Uterus (tissue), 4 donors: ENCODE results near the gene GRID2. TPM values are rescaled to one million over a fixed set of nuclear protein-coding genes. Genes with fewer than 3 reads are reported as not detected.

Experiments used
- DNase-seq, 2 donors: peaks; one replicate each; pipeline ENCODE4 v3.0.0-alpha.2; 2019 to 2020
- H3K27ac ChIP-seq, 2 donors: fragments of 200-600 bp; sonication (generic); 1 replicate in 1 of 2; 2 replicates in 1 of 2; pipeline ENCODE4 v1.5.1; 2016 to 2018
- H3K27me3 ChIP-seq, 2 donors: fragments of 200-600 bp; sonication (generic); one replicate each; pipeline ENCODE4 v1.5.1; 2018 to 2019; ENCODE audit warnings: control low read depth in 1 of 2
- H3K36me3 ChIP-seq, 2 donors: fragments of 200-600 bp; sonication (generic); one replicate each; pipeline ENCODE4 v1.5.1; 2019; ENCODE audit warnings: control low read depth in 1 of 2
- H3K4me1 ChIP-seq, 2 donors: fragments of 200-600 bp; sonication (generic); one replicate each; pipeline ENCODE4 v1.5.1; 2018 to 2019; ENCODE audit warnings: control low read depth in 1 of 2
- H3K4me3 ChIP-seq, 2 donors: fragments of 200-600 bp; sonication (generic); 1 replicate in 1 of 2; 2 replicates in 1 of 2; pipeline ENCODE4 v1.5.1; 2018 to 2019; ENCODE audit warnings: mild to moderate bottlenecking in 1 of 2
- H3K9me3 ChIP-seq, 2 donors: fragments of 200-600 bp; sonication (generic); one replicate each; pipeline ENCODE4 v1.5.1; 2019; ENCODE audit warnings: control low read depth in 1 of 2
- POLR2A ChIP-seq, 2 donors: fragments of 450-650 bp; IDR thresholded peaks; one replicate each; pipeline ENCODE4 v1.6.1; 2016; ENCODE audit warnings: antibody characterized with exemption in 2 of 2, mild to moderate bottlenecking in 1 of 2, moderate library complexity in 1 of 2
- intact Hi-C: fragments of 100-400 bp; cut with DNase I; formaldehyde crosslinking; loops from one replicate; pipeline ENCODE4 v1.15.1; 2023; ENCODE audit warnings: low total_unique reads
- total RNA-seq, 4 donors: library from RNA; depleted of rRNA in 3 of 4; stranded (reverse); fragments of >200 nt in 3 of 4; gene quantifications; one replicate each; pipeline versions ENCODE4 v1.1.0 to v1.2.4, GENCODE V29; 2014 to 2023
- TF ChIP-seq, protein P1 (sequence below), 4 experiments: fragments of 200-600 bp in 2 of 4; fragments of 450-650 bp in 2 of 4; sonication (generic) in 2 of 4; IDR thresholded peaks; one replicate each; pipeline ENCODE4 v1.5.1; 2016 to 2019; ENCODE audit warnings: antibody characterized with exemption in 4 of 4, mild to moderate bottlenecking in 2 of 4, moderate library complexity in 1 of 4
- donor health status: DM: yes; HTN: yes; CAD: no.

The GRID2 gene
- total RNA-seq, 4 donors from 2014 or later: 0.27 to 33.3 (median 0.59) TPM; not detected in 1

DNA sequence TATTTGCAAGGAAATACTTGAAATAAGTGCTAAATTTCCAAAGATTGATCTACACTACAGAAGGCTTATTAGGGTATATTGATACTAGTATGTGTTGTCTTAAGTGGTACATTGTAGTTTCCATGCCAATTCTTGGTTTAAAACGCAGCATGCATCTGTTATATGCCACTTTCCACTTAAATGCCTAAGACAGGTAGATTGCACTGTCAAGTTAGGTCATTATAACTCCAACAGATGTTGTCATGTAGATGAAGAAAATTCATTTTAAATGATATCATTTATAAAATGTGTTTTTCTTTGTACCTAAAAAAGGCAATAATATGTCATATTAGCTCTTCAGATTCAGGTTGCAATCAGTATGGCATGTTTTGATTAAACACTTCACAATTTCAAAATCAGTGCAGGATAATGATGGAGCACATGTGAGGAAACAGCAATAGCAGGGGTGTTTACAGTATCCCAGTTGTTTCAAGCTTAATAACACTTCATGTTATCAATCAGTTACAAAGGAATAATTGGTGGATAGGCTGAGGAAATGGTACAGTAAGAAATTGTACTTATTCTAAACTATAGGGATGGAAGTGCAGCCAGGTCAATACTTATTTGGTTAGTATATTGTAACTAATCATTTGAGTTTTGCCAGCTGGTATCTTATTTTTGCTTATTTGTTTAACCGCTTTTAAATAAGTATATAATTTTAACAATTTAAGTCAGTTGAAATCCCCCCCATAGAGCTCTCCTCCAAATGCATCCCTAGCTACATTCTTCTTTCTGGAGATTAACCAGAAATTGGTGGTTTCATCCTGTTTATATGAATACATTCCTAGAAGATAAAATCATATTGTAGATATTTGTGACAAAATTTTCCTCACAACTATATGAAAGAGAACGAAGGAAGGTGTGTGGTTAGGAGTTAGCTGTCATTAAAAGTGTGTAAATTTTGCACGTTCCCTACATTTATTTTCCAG is 1070.4 kb downstream of the GRID2 start:
- no peaks in the 10 kb centered on the region for H3K36me3 ChIP-seq
- intact Hi-C loops: no loop called here
- DNase-seq: no peak
- no peak for TF ChIP-seq POLR2A (IDR thresholded peaks at IDR 0.05)
- TF ChIP-seq, protein P1, sequence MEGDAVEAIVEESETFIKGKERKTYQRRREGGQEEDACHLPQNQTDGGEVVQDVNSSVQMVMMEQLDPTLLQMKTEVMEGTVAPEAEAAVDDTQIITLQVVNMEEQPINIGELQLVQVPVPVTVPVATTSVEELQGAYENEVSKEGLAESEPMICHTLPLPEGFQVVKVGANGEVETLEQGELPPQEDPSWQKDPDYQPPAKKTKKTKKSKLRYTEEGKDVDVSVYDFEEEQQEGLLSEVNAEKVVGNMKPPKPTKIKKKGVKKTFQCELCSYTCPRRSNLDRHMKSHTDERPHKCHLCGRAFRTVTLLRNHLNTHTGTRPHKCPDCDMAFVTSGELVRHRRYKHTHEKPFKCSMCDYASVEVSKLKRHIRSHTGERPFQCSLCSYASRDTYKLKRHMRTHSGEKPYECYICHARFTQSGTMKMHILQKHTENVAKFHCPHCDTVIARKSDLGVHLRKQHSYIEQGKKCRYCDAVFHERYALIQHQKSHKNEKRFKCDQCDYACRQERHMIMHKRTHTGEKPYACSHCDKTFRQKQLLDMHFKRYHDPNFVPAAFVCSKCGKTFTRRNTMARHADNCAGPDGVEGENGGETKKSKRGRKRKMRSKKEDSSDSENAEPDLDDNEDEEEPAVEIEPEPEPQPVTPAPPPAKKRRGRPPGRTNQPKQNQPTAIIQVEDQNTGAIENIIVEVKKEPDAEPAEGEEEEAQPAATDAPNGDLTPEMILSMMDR (IDR thresholded peaks at IDR 0.05): no peak
- H3K27me3 ChIP-seq: no peaks in the 10 kb centered on the region
- H3K9me3 ChIP-seq: no peaks in the 10 kb centered on the region
- H3K4me3 ChIP-seq: no peak overlapping the region
- no peak overlapping the region for H3K27ac ChIP-seq
- no peaks in the 10 kb centered on the region for H3K4me1 ChIP-seq

DNA sequence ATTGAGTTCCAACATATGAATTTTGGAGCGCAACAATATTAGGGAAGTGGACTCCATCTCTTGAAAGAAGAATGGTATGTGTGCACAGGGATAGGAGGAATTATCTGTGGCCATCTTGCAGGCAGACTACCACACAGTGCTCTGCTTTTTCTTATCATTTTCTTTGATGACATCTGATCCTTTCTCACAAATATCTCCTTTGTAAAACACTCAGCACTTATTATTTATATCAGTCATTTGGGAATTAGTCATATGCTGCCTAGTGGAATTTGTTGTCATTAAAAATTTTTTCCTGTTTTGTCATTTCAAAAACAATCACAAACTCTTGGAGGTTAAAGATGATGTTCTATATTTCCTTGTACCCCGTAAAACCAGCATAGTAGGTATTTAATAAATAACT is 1080.5 kb downstream of the GRID2 start:
- H3K36me3 ChIP-seq: no peaks in the 10 kb centered on the region
- no peak for TF ChIP-seq POLR2A (IDR thresholded peaks at IDR 0.05)
- TF ChIP-seq, protein P1 (IDR thresholded peaks at IDR 0.05): no peak
- no peaks in the 10 kb centered on the region for H3K4me1 ChIP-seq
- no peaks in the 10 kb centered on the region for H3K27me3 ChIP-seq
- intact Hi-C loops: no loop called here
- H3K4me3 ChIP-seq: no peak overlapping the region
- H3K9me3 ChIP-seq: no peaks in the 10 kb centered on the region
- no peak for DNase-seq
- H3K27ac ChIP-seq: no peak overlapping the region

DNA sequence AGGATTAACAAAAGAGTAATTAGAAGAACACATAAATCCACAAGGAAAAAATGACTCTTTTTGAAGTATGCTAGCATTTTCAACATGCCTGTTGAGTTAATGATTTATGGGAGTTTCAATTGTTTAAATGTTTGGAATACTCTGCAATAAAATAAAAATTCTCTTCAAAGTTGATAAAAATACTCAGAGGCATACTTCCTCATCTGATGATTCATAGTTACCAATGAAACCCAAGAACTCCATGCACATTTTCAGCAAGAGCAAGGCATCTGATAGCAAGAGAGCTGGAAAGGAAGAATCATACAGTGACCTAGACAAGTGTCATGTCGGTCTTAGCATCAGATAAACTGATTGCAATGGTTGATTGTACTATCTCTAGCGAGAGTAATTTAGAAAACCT is 1081.1 kb downstream of the GRID2 start:
- no peaks in the 10 kb centered on the region for H3K36me3 ChIP-seq
- no peaks in the 10 kb centered on the region for H3K4me1 ChIP-seq
- intact Hi-C loops: no loop called here
- H3K27me3 ChIP-seq: no peaks in the 10 kb centered on the region
- no peaks in the 10 kb centered on the region for H3K9me3 ChIP-seq
- TF ChIP-seq POLR2A (IDR thresholded peaks at IDR 0.05): no peak
- TF ChIP-seq, protein P1 (IDR thresholded peaks at IDR 0.05): no peak
- no peak overlapping the region for H3K4me3 ChIP-seq
- no peak overlapping the region for H3K27ac ChIP-seq
- no peak for DNase-seq

DNA sequence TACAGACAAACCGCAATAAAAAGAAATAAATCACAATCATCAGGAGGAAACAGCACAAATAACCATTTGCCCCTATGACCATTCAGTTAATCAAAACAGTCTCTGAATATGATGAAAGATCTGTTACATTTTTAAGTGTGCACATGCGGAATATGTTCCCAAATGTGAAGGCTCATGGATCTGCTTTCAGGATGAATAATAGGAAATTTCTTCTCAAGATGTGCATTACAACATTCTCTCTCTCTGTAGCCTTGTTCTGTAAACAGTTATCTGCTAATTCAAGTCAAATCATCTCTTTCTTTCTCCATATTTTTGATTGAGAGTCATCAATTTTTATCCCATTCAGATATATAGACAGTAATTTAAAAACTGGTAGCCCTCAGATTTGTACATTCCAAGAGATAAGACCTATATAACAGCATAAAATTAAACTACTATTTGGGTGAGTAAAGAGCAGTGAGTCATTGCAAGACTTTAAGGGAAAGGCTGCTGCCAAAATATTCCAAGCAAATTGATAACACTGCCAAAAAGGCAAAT is 1090.8 kb downstream of the GRID2 start:
- Histone ChIP-seq H3K27ac (no peak overlapping the region), H3K9me3 (no peaks in the 10 kb centered on the region), H3K36me3 (no peaks in the 10 kb centered on the region), H3K27me3 (no peaks in the 10 kb centered on the region), H3K4me3 (no peak overlapping the region), H3K4me1 (no peaks in the 10 kb centered on the region)
- DNase-seq: no peak
- intact Hi-C loops: no loop called here
- no peak for TF ChIP-seq POLR2A (IDR thresholded peaks at IDR 0.05)
- TF ChIP-seq, protein P1 (IDR thresholded peaks at IDR 0.05): no peak

DNA sequence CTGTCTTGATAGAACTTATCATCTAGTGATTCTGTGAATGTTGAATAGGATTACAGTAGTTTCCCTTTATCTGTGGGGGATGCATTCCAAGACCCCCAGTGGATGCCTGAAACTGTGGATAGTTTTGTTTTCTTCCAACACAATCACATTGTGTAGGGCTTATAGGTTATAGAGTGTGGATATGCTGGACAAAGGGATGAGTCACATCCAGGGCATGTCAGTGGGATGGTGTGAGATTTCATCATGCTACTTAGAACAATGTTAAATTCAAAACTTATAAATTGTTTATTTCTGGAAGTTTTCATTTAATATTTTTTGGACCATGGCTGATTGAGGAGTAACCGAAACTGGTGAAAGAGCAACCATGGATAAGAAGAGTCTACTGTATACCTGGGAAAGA is 1092.5 kb downstream of the GRID2 start:
- intact Hi-C loops: no loop called here
- TF ChIP-seq, protein P1 (IDR thresholded peaks at IDR 0.05): no peak
- no peak for TF ChIP-seq POLR2A (IDR thresholded peaks at IDR 0.05)
- Histone ChIP-seq H3K9me3 (no peaks in the 10 kb centered on the region), H3K4me3 (no peak overlapping the region), H3K36me3 (no peaks in the 10 kb centered on the region), H3K27me3 (no peaks in the 10 kb centered on the region), H3K27ac (no peak overlapping the region), H3K4me1 (no peaks in the 10 kb centered on the region)
- no peak for DNase-seq
